SKM-1 (cell line): ENCODE results near the gene DHRS13.
A peak's percentile ranks its signal among the peaks of the same experiment; 100 is the strongest.

Source experiments
- DNase-seq: peaks from one replicate; lab custom pipeline; 2025; ENCODE audit not compliant: unreplicated experiment; lab: John Stamatoyannopoulos, UW

Gene DHRS13

DNA sequence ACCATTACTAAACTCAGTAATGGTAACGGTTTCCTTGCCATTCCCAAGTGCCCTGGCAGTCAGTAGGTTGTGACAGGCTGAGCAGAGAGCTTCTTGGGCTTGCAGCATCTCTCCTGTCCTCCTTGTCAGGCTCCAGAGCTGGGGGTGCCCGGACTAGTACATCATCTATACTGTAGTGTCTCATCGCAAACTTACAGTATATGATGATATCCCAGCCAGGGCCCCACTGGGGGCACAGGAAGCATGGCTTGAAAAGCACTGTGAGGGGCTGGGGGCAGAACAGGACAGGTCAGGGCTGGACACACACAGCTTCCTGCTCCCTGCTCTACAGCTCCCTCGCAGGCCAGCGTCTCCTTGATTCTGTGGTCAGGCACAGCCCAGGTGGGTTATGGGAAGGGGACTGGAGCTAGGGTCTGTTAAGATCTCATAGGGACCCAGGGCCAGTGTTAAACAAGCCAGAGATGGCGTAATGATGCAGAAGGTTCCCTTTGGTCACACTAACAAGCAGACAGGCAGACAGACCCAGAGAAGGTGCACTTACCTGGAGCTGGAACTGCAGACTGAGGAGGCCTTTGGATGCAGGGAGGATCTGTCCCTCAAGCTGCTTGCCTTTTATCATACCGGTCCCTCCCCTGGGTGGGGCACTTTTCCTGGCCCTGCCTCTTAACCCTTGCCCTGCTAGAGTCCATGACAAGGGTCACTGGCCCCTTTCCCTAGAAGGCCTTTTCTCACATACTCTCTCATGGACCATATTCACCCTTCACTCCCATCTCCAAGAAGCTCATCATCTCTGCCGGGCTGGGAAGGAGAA, 41.3 kb downstream of the DHRS13 start:
- no peak for DNase-seq

DNA sequence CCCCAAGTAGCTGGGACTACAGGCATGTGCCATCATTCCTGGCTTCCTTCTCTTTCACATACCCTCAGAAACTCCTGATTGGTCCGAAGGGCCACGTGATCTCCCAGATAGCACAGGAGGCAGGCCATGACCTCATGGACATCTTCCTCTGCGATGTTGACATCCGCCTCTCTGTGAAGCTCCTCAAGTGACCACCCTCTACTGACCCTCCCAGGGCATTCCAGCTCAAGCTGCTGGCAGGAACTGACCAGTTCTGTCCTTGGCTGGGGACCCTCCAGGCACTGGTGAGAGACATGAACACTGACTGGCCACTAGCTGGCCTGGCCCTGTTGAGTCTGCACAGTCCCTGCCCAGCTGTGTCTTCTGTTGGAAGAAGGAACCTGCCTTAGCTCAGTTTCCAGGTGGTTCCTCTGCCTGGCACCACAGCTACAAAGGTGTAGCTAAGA, 42.5 kb downstream of the DHRS13 start:
- no peak for DNase-seq

DNA sequence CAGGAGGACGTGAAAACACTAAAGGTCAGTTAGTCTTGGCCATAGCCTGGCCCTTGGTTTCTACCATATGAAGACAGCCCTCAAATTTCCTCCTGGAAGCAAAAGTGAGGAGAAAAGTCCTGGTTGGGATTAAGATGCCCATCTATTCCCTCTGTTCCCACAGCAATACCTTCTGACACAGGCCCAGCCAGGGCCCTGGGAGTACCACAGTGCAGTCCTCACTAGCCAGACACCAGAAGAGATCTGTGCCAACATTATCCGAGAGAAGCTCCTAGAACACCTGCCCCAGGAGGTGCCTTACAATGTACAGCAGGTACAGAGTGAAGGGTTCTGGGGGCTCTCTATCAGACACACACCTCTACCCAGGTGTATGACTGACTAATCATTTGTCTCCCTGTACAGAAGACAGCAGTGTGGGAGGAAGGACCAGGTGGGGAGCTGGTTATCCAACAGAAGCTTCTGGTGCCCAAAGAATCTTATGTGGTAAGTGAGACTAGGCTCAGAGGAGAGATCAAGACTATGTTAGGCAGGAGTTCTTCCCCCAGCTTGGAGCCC, 44.0 kb downstream of the DHRS13 start:
- DNase-seq = no peak

DNA sequence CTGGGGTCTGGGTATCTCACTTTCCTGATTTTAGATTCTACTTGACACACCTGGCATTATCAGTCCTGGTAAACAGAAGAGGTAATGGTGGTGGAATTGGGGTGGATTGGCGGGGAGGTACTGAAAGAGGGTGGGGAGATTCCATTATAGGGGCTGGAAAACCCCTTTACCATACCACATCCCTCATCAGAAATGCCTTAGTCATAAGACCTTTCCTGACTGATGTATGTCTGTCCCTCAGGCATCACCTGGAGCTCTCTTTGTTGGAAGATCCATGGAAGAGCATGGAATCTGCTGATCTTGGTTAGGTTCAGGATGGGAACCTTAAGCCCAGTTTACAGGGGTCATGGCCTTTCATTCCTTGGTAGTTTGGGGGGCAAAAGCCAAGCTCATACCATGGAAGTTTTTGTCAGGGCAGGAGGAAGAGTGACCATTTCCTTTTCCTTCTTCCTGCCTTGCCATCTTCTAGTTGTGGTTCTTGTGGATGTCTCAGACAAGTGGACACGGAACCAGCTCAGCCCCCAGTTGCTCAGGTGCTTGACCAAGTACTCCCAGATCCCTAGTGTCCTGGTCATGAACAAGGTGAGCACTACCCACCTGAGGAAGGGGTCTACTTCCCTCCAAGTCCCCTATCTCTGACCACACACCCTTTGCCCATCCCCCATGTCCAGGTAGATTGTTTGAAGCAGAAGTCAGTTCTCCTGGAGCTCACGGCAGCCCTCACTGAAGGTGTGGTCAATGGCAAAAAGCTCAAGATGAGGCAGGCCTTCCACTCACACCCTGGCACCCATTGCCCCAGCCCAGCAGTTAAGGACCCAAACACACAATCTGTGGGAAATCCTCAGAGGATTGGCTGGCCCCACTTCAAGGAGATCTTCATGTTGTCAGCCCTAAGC, 44.7 kb downstream of the DHRS13 start:
- no peak for DNase-seq

DNA sequence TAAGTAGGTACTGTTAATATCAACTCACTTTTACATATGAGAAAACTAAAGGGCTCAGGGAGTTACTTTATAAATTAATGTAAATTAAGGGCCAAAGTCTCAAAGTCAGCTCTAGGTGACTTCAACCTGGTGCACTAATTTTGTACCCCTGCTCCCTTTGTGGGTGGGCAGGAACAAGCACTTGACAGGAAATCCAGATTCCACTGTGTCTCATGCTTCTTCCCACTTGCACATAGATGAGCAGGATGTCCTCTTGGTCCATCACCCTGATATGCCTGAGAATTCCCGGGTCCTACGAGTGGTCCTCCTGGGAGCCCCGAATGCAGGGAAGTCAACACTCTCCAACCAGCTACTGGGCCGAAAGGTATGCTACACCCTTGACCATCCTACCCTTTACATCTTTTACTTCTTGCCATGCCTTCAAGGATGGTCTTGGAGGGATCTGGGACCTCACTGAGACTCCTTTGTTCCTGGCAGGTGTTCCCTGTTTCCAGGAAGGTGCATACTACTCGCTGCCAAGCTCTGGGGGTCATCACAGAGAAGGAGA, 46.8 kb downstream of the DHRS13 start:
- DNase-seq = no peak

DNA sequence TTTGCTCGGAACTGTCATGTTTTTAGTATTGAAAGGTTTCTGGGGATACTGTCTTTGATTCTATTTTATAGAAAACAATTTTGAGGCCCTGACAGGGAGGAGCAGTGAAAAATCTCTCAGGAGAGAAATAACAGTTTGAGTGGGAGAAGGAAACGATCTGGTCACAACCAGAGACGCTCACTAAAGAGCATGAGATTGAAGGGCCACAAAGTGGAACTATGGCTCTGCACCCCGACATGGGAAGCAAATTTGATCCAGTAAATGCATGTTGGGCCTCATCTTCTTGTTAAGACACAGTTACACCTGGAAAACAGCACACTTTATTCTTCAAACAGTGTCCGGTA, 47.6 kb downstream of the DHRS13 start:
- no peak for DNase-seq

DNA sequence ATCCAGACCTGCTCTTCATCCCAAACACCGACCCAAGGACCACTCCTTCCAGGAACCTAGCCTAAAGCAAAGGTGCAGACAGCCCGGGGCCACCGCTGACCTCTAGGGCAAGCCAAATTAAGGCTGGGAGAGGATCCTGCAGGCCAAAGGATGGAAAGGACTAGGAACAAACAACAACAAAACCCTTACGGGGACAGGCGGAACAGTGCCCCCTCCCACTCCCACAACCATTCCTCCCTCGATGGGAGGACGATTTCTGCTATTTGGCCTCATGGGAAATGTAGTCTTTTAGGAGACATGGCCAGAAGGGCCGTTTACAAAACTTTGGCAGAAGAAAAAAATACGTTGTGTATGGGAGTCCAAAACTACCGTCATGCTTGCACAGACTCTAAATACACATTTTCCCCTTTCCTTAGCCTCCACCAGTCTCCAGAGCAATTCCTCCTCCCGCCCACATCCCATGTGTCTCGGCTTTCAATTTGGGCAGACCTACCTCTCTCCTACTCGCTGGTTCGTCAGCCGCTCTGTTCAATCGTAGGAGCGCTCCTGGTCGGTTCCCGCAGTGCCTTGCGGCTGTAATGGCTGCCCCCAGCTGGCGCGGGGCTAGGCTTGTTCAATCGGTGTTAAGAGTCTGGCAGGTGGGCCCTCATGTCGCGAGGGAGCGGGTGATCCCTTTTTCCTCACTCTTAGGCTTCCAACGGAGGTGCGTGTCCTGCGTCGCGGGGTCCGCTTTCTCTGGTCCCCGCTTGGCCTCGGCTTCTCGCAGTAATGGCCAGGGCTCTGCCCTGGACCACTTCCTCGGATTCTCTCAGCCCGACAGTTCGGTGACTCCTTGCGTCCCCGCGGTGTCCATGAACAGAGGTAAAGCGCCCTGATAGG, 48.2 kb downstream of the DHRS13 start, which contains the start of gene ERAL1:
ERAL1 (plus strand) TSS at position 560 of the 879 bp plus-strand sequence; CDS start at position 579, 19 bp downstream.
- DNase-seq = peak; percentile 82

DNA sequence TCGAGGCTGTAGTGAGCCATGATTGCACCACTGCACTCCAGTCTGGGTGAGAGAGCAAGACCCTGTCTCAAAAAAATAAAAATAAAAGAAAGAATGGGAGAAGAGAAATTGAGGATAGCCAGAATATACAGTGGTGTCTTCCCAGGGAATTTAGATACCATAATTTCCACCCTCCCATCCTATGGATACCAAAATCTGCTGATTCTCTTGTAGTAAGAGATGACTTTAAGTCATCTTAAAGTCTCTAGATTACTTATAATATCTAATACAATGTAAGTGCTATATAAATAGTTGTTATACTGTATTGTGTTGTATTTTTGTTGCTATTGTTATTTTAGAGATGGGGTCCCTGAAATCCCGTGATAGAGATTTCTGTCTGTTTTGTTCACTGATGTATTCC, 49.6 kb downstream of the DHRS13 start:
- DNase-seq = no peak

DNA sequence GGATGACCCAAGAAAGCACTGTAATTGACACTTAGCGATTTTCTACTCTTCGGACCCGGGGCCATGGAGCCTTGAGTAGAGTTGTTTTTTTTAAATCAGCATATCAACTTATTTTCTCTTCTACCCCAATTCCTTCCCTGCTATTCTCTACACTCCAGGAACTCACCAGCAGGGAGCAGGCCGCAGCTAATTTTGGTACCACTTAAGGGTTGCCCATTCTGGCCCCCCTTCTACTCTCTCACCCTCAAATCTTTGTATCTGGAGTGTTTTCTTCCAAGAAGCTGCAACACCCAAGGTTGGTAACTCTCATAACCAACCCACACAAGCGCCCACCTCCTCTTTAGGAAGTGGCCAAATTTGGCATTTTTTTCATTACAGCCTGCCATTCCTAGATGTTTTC, 53.6 kb downstream of the DHRS13 start:
- DNase-seq = no peak

DNA sequence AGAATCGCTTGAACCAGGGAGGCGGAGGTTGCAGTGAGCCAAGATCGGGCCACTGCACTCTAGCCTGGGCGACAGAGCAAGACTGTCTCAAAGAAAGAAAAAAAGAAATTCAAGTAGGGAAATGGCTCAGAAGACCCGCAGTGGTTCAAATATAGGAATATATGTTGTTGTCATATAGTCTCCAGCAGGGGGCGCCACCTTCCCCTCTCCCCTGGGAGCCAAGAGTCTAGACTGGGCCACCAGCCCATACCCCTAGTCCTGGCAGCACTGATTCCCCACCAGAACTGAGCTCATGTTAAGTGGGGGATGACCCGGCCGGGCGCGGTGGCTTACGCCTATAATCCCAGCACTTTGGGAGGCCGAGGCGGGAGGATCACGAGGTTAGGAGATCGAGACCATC, 54.2 kb downstream of the DHRS13 start:
- peak; percentile 27 for DNase-seq
